Left colon (tissue), 2 donors: Measurements from ENCODE around the gene CPSF7. TPM values are rescaled to one million over a fixed set of nuclear protein-coding genes. Genes with fewer than 3 reads are reported as not detected.
"Not testable (repeated sequence)": the region's sequence is repeated elsewhere in the genome, so short reads cannot be mapped to it uniquely, and the experiment has no call there.

Source experiments
- ATAC-seq: fragments of 200-7000 bp; cut with Tn5 transposase; one replicate; pipeline ENCODE4 v1.9.1; 2020; ENCODE audit warnings: mild to moderate bottlenecking, moderate library complexity
- DNase-seq, 2 donors: peaks; one replicate each; pipeline ENCODE4 v3.0.0-alpha.2; 2020
- intact Hi-C, 2 donors: fragments of 100-400 bp; cut with DNase I in 1 of 2; cut with micrococcal nuclease in 1 of 2; formaldehyde crosslinking; loops; one replicate each; pipeline versions ENCODE4 v1.11.2 to v1.14.0; 2022; cut with DNase I, micrococcal nuclease
- long read RNA-seq: library from polyadenylated mRNA; unstranded; transcript quantifications from one replicate; pipeline ENCODE4 v2.0.0, GENCODE V29; 2021
- total RNA-seq, 2 donors: library from RNA; stranded (reverse); fragmentation: NEBNext Ultra II Directional; extraction: Animal tissue kit (Norgen Biotek cat#: 25700); gene quantifications; one replicate each; pipeline ENCODE4 v1.2.1, GENCODE V29; 2021
- donor health status: DM: no; HTN: no; CAD: no.
- donor health status: DM: yes; HTN: yes; CAD: no.

CPSF7 gene, protein sequence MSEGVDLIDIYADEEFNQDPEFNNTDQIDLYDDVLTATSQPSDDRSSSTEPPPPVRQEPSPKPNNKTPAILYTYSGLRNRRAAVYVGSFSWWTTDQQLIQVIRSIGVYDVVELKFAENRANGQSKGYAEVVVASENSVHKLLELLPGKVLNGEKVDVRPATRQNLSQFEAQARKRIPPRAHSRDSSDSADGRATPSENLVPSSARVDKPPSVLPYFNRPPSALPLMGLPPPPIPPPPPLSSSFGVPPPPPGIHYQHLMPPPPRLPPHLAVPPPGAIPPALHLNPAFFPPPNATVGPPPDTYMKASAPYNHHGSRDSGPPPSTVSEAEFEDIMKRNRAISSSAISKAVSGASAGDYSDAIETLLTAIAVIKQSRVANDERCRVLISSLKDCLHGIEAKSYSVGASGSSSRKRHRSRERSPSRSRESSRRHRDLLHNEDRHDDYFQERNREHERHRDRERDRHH
- total RNA-seq = 10 to 100 TPM; 58.1 to 59.0 TPM
- long read RNA-seq, partial matches to known transcripts = 1 of 6 reads
- long read RNA-seq, other reads (novel, unspliced or antisense) = 4 of 6 reads

- ATAC-seq = peak; percentile 96
- peak; percentile 97 to 98 for DNase-seq
- intact Hi-C loops = no loop called here
These were observed at the start of gene CPSF7, which contains the start of gene SDHAF2 for GRCh38 chr11:61429691-61430582. TSS of gene CPSF7 (minus strand) at chr11:61429975. CDS start at chr11:61429235, 740 bp downstream. TSS of gene SDHAF2 (plus strand) at chr11:61430124. CDS start at chr11:61430147, 23 bp downstream.

DNA sequence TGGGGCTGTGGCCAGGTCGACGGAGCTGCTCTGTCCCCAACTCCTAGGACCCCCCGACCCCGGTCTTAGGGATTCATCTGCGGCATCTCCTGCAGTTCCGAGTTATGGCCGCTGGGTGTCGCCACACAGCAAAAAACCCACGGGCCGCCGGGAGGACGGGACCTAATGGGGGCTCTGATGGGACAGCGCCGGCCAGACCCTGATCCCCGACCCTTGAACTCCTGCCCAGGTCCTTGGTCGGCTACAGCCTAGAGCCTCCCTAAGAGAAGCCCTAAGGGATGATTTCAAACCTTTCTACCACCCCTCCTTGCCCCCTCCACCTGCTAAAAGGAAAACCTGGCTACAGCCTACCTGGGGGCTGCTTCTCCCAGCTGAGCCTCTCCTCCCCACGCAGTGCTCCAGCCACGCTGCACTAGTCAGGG lies 48.0 kb upstream of the CPSF7 start:
- DNase-seq = peak in 1 of 2 donors; percentile 52
- intact Hi-C loops = loop anchor here (2.0 to 10.0 kb wide), 2 partner anchors 39 to 157 kb away; no protein-coding TSS in a partner anchor
- peak; percentile 17 for ATAC-seq

DNA sequence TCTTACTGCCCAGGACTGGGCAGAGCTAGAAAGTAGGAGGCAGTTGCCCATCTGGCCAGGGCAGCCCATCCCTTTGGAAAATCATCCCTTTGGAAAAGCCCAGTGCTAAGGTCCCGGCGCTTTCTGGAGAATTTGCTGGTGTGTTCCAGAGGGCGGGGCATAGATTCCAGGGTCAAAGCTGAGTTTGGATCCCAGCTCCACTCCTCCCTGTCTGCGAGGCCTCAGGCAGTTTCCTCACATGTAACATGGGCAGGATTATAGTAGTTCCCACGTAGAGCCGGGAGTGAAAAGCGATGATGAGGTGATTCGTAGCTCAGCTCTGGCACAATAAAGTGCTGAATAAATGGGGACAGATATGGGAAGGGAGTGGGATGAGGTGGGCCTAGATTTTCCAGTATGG lies 47.4 kb upstream of the CPSF7 start:
- intact Hi-C loops = loop anchor here (2.0 to 10.0 kb wide), 2 partner anchors 40 to 158 kb away; no protein-coding TSS in a partner anchor
- DNase-seq (no peak), ATAC-seq (peak; percentile 11)

- intact Hi-C loops = loop anchor here (2.0 to 10.0 kb wide), 2 partner anchors 40 to 158 kb away; no protein-coding TSS in a partner anchor
- no peak for ATAC-seq
- DNase-seq = no peak
These were observed 46.6 kb upstream of the CPSF7 start for GRCh38 chr11:61476371-61476770.

GRCh38 chr11:61475433-61475832 lies 45.7 kb upstream of the CPSF7 start:
- intact Hi-C loops = loop anchor here in 1 of 2 donors (10.0 kb wide), 1 partner anchor 159 kb away; no protein-coding TSS in a partner anchor
- ATAC-seq (no peak), DNase-seq (no peak)

DNA sequence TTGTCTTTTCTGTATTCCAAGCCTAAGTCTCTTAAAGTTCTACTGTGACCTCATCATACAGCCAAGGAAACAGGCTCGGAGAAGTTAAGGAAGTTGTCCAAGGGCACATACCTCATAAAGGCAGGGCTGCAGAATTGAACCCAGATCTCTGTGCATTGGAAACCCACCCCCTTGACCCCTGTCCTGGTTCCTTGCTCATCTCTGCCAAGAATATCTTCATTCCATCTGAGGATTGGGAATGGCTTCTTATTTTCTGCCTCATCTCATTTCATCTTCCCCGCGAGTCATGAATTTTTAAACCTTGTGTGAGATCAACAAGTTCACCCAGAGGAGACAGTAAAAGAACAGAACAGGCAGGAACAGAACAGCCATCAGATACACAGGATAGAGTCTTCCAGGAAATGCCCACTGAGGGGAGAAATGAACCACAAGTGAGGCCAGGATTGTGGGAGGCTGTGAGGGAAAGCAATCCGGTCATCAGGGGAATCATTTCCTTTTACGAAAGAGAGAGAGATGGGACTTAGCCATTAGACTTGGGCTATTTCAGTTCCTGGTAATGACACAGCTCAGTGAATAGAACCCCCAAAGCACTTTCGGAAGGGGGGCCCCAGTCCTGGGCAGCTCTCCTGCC lies 44.4 kb upstream of the CPSF7 start:
- intact Hi-C loops = loop anchor here in 1 of 2 donors (10.0 kb wide), 1 partner anchor 161 kb away; no protein-coding TSS in a partner anchor
- no peak for DNase-seq
- no peak for ATAC-seq

DNA sequence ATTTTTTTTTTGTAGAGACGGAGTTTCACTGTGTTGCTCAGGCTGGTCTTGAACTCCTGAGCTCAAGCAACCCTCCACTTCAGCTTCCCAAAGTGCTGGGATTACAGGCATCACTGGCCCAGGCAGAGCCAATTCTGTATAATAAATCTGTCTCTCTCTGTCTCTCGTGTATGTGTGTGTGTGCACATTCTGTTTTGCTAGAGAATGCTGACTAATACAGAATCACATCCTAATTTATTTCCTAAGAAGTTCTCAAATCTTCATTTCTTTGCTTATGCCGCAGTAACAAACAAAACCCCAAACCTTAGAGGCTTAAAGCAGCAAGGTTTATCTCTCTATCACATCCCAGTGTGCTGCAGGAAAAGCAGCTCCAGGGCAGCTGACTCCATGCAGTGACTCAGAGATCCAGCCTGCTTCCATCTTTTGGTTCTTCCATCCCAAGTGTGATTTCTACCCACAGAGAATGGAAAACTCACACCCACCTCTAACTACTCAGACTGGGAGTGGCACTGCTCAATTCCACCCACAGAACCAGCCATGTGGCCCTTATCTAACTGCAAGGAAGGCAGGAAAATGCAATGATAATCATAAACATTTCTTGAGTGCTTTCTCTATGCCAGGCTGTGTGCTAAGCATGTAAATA lies 43.7 kb upstream of the CPSF7 start:
- DNase-seq = no peak
- intact Hi-C loops = loop anchor here in 1 of 2 donors (10.0 kb wide), 1 partner anchor 161 kb away; no protein-coding TSS in a partner anchor
- ATAC-seq = peak; percentile 80

DNA sequence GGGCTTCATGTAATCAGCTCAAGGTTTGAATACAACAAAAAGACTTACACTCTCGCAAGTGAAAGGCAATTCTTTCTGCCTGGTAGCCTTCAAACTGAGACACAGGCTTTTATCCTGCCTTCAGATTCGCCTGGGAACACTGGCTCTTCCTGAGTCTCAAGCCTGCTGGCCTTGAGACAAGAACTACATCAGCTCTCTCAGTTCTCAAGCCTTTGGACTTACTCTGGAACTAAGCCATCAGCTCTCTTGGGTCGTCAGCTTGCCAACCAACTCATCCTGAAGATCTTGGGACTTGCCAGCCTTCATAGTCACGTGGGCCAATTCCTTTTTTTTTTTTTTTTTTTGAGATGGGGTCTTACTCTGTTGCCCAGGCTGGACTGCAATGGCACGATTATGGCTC lies 43.1 kb upstream of the CPSF7 start:
- intact Hi-C loops = loop anchor here in 1 of 2 donors (10.0 kb wide), 1 partner anchor 162 kb away; no protein-coding TSS in a partner anchor
- ATAC-seq (no peak), DNase-seq (peak in 1 of 2 donors; percentile 60)

GRCh38 chr11:61472282-61472681 lies 42.5 kb upstream of the CPSF7 start:
- DNase-seq = no peak
- no peak for ATAC-seq
- intact Hi-C loops = loop anchor here in 1 of 2 donors (10.0 kb wide), 1 partner anchor 163 kb away; no protein-coding TSS in a partner anchor

DNA sequence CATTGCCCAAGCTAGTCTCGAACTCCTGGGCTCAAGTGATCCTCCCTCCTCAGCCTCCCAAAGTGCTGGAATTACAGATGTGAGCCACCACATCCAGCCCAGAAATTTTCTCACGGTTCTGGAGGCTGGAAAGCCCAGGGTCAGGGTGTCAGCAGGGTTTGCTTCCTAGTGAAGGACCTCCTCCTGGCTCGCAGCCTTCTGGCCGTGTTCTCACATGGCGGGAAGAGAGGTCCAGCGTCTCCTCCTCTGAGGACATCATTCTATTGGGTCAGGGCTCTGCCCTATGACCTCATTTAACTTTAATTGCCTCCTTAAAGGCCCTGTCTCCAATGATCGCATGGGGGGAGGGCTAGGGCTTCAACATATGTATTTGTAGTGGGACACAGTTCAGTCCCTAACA lies 38.2 kb upstream of the CPSF7 start:
- ATAC-seq (no peak), DNase-seq (no peak)
- intact Hi-C loops = no loop called here

DNA sequence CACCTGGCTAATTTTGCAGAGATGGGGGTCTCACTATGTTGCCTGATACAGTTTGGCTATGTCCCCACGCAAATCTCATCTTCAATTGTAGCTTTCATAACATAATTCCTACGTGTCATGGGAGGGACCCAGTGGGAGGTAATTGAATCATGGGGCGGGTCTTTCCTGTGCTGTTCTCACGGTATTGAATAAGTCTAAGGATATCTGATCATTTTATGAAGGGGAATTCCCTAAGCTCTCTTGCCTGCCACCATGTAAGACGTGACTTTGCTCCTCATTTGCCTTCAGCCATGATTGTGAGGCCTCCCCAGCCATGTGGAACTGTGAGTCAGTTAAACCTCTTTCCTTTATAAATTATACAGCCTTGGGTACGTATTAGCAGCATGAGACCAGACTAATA lies 37.8 kb upstream of the CPSF7 start:
- not testable (repeated sequence) for DNase-seq

DNA sequence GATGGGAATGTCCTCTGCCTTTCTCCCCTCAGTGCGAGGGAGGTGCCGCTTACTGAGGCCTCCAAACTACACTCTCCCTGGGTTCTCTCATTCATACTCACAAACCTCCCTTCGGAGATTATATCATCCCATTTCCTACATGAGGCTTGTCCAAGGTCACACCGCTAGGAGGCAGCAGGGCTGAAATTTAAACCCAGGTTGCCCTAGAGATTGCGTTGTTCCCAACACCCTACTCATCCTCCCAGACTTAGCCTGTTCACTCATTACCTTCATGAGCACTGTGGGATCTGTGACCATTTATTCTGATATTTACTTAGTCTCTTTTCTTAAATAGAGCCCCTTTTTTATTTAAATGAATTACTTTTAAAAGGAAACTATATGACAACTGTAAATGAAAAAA lies 31.2 kb upstream of the CPSF7 start:
- DNase-seq = no peak
- peak; percentile 21 for ATAC-seq
- intact Hi-C loops = no loop called here

More for the DNA sequence above, 37.8 kb upstream of the CPSF7 start:
- intact Hi-C loops, ATAC-seq: not testable (repeated sequence)

- ATAC-seq (no peak), DNase-seq (peak in 1 of 2 donors; percentile 49)
- intact Hi-C loops = no loop called here
These were observed 30.7 kb upstream of the CPSF7 start for GRCh38 chr11:61460474-61460881.

- ATAC-seq = no peak
- intact Hi-C loops = no loop called here
- DNase-seq = no peak
These were observed 24.7 kb upstream of the CPSF7 start for GRCh38 chr11:61454520-61454919.

DNA sequence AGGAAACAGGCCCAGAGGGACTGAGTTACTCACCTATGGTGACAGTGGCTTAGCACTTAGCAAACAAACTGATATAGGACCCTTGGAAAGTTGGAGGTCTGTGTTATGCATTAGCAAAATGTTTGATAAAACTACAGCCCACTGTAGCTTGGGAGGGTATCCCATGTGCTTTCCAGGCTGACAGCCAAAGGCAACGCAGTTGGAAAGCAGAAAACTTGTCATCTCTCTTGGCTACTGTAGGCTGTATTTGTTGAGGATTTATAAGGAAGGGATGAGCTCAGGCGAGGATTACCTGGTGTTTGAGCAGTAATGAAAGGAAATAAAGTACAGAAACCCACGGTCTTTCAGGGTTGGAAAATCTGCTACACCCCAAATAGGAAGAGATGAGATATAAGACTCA lies 23.9 kb upstream of the CPSF7 start:
- ATAC-seq (no peak), DNase-seq (no peak)
- intact Hi-C loops = no loop called here

DNA sequence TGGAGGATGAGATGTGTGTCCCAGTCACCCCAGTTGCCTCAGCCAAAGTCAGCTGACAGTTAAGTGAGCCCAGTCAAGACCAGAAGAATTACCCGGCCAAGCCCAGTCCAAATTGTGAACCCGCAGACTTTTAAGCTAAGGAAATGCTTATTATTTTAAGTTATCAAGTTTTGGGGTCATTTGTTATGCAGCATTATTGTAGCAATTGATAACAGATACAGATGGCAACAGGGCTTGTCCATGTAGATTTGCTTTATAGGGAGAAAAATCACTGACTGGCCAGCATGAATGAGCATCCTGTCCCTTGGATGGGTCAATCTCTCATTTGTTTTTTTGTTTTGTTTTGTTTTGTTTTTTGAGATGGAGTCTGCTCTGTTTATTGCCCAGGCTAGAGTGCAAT lies 23.1 kb upstream of the CPSF7 start:
- intact Hi-C loops = no loop called here
- ATAC-seq (no peak), DNase-seq (no peak)

DNA sequence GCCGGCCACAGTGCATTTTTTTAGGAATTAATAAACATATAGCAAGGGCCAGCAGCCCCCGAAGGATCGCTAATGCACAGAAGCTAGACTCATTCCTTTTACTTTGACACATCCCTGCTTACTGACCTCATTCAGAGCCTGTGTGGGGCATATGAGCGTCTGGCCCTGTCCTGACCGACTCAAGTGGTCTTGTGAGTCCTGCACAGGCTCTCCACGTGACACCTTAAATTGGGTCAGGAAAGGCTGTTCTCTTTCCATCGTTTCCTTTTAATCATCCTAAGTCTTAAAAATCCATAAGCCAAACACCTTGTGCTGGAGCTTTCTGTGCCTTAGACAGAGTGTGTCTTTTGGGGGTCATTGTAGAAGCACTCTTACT lies 18.8 kb upstream of the CPSF7 start:
- ATAC-seq (no peak), DNase-seq (no peak)
- intact Hi-C loops = loop anchor here in 1 of 2 donors (10.0 kb wide), 2 partner anchors 66 to 186 kb away; no protein-coding TSS in a partner anchor
